Smooth muscle cell (in vitro differentiated cells): Measurements from ENCODE around the gene FRMPD1. TPM values are rescaled to one million over a fixed set of nuclear protein-coding genes. Genes with fewer than 3 reads are reported as not detected.
"Not testable (repeated sequence)": the region's sequence is repeated elsewhere in the genome, so short reads cannot be mapped to it uniquely, and the experiment has no call there.

ENCODE experiments used
- DNase-seq: peaks from one replicate; lab custom pipeline; 2025; ENCODE audit not compliant: unreplicated experiment; lab: John Stamatoyannopoulos, UW
- H2AFZ ChIP-seq: fragments of 200-600 bp; sonication (generic); 2 replicates; pipeline ENCODE4 v1.6.0; 2016; ENCODE audit warnings: antibody characterized with exemption, low read depth, mild to moderate bottlenecking
- H3F3A ChIP-seq: fragments of 200-600 bp; sonication (generic); 2 replicates; pipeline ENCODE4 v1.6.0; 2017; ENCODE audit warnings: antibody characterized with exemption, low read depth
- H3K27ac ChIP-seq: fragments of 200-600 bp; sonication (generic); 2 replicates; pipeline ENCODE4 v1.5.1; 2016; ENCODE audit warnings: low read depth, mild to moderate bottlenecking
- H3K27me3 ChIP-seq: fragments of 200-600 bp; sonication (generic); 2 replicates; pipeline ENCODE4 v1.6.1; 2016; ENCODE audit warnings: low read depth, mild to moderate bottlenecking
- H3K36me3 ChIP-seq: fragments of 200-600 bp; sonication (generic); 2 replicates; pipeline ENCODE4 v1.5.1; 2016; ENCODE audit warnings: low read depth
- H3K4me1 ChIP-seq: fragments of 200-600 bp; sonication (generic); 2 replicates; pipeline ENCODE4 v1.5.1; 2016; ENCODE audit warnings: low read depth
- H3K4me2 ChIP-seq: fragments of 200-600 bp; sonication (generic); 2 replicates; pipeline ENCODE4 v1.6.0; 2016; ENCODE audit warnings: mild to moderate bottlenecking
- H3K4me3 ChIP-seq: fragments of 200-600 bp; sonication (generic); 2 replicates; pipeline ENCODE4 v1.5.1; 2016; ENCODE audit warnings: mild to moderate bottlenecking
- H3K79me2 ChIP-seq: fragments of 200-600 bp; sonication (generic); 2 replicates; pipeline ENCODE4 v1.6.0; 2016; ENCODE audit warnings: low read depth, mild to moderate bottlenecking
- H3K9ac ChIP-seq: fragments of 200-600 bp; sonication (generic); 2 replicates; pipeline ENCODE4 v1.6.0; 2016; ENCODE audit warnings: low read depth
- H3K9me3 ChIP-seq: fragments of 200-600 bp; sonication (generic); replicated peaks from 2 replicates; pipeline ENCODE4 v1.5.1; 2016; ENCODE audit warnings: low read depth
- H4K20me1 ChIP-seq: fragments of 200-600 bp; sonication (generic); 2 replicates; pipeline ENCODE4 v1.6.0; 2016; ENCODE audit warnings: low read depth
- WGBS: methylation state at CpG from one replicate; pipeline ENCODE4 v1.1.7; 2016; ENCODE audit warnings: low lambda C conversion rate; 5-methylcytosine and 5-hydroxymethylcytosine counted together
- polyA plus RNA-seq: library from polyadenylated mRNA; unstranded; fragments of >200 nt; fragmentation: Nextera tagmentation; extraction: Ambion mirVana; gene quantifications from 2 replicates; pipeline ENCODE4 v1.2.1, GENCODE V29; 2016
- total RNA-seq: library from RNA; depleted of rRNA; stranded (reverse); fragments of >200 nt; gene quantifications from 2 replicates; pipeline ENCODE4 v1.2.3, GENCODE V29; 2014
- TF ChIP-seq, protein P1 (sequence below): fragments of 200-600 bp; sonication (generic); IDR thresholded peaks from 2 replicates; pipeline ENCODE4 v1.5.1; 2017; ENCODE audit warnings: borderline replicate concordance, mild to moderate bottlenecking, antibody characterized with exemption; ENCODE audit not compliant: insufficient read depth, poor library complexity, severe bottlenecking

FRMPD1 gene
- total and polyA plus RNA-seq, 2 experiments from 2014 or later: 0.22 TPM; not detected in 1

DNA sequence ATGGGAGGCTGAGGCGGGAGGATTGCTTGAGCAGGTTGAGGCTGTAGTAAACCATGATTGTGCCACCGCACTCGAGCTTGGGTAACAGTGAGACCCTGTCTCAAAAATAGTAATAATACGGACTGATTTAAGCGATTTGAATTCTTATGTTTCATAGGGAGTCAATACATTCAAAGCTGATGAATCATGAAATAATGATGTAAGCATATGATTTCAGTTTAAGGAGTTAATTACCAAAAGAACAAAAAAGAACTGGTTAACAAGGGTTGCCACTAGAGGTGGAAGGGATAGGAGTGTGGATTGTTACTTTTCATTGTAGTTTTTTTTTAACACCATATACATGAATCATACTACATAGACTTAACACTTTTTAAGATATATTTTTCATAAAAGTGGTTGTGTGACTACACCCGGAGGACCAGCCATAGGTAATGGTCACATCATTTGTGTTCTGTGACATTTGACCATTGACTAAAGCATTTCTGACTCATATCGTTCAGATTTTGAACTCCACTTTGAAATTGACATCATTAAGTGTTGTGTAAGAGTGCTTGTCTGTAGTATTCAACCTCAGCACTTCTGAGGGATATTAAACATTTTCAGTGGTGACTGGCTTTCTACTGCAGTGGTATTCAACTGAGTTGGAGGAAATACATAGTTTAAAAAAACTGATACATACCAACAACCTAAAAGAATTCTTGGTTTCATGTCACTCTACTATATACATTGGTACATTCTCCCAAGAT is 109.8 kb downstream of the FRMPD1 start:
- Histone ChIP-seq H3K9ac (no peak overlapping the region), H3K4me3 (no peak overlapping the region), H2AFZ (no peak overlapping the region), H3K27me3 (no peaks in the 10 kb centered on the region), H3K36me3 (no peaks in the 10 kb centered on the region), H3K9me3 (no peaks in the 10 kb centered on the region), H4K20me1 (no peaks in the 10 kb centered on the region), H3F3A (no peaks in the 10 kb centered on the region), H3K4me2 (no peak overlapping the region), H3K27ac (peak overlapping the region; percentile 29), H3K4me1 (no peaks in the 10 kb centered on the region), H3K79me2 (no peaks in the 10 kb centered on the region)
- no peak for DNase-seq
- 92% methylated on average over 7 of the region's 7 CpGs for WGBS
- TF ChIP-seq, protein P1, sequence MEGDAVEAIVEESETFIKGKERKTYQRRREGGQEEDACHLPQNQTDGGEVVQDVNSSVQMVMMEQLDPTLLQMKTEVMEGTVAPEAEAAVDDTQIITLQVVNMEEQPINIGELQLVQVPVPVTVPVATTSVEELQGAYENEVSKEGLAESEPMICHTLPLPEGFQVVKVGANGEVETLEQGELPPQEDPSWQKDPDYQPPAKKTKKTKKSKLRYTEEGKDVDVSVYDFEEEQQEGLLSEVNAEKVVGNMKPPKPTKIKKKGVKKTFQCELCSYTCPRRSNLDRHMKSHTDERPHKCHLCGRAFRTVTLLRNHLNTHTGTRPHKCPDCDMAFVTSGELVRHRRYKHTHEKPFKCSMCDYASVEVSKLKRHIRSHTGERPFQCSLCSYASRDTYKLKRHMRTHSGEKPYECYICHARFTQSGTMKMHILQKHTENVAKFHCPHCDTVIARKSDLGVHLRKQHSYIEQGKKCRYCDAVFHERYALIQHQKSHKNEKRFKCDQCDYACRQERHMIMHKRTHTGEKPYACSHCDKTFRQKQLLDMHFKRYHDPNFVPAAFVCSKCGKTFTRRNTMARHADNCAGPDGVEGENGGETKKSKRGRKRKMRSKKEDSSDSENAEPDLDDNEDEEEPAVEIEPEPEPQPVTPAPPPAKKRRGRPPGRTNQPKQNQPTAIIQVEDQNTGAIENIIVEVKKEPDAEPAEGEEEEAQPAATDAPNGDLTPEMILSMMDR: no peak

DNA sequence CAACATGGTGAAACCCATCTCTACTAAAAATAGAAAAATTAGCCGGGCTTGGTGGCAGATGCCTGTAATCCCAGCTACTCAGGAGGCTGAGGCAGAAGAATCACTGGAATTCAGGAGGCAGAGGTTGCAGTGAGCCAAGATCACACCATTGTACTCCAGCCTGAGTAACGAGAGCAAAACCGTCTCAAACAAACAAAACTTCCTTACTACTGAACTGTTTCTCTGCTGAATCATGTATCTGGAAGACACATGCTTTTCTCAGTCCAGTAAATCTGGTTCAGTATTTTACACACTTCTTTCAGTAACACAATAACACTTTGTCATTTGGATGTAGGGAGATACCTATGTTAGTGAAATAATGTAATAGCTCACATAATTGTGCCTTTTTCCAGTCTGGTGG is 110.8 kb downstream of the FRMPD1 start:
- TF ChIP-seq, protein P1: no peak
- H3K4me3 ChIP-seq: no peak overlapping the region
- no peaks in the 10 kb centered on the region for H3K4me1 ChIP-seq
- no peaks in the 10 kb centered on the region for H4K20me1 ChIP-seq
- no peaks in the 10 kb centered on the region for H3F3A ChIP-seq
- H2AFZ ChIP-seq: no peak overlapping the region
- no peaks in the 10 kb centered on the region for H3K36me3 ChIP-seq
- H3K9ac ChIP-seq: no peak overlapping the region
- DNase-seq: no peak
- WGBS: 48% methylated on average over 3 of the region's 3 CpGs
- H3K9me3 ChIP-seq: no peaks in the 10 kb centered on the region
- peak overlapping the region; percentile 29 for H3K27ac ChIP-seq
- no peaks in the 10 kb centered on the region for H3K79me2 ChIP-seq
- no peak overlapping the region for H3K4me2 ChIP-seq
- no peaks in the 10 kb centered on the region for H3K27me3 ChIP-seq

DNA sequence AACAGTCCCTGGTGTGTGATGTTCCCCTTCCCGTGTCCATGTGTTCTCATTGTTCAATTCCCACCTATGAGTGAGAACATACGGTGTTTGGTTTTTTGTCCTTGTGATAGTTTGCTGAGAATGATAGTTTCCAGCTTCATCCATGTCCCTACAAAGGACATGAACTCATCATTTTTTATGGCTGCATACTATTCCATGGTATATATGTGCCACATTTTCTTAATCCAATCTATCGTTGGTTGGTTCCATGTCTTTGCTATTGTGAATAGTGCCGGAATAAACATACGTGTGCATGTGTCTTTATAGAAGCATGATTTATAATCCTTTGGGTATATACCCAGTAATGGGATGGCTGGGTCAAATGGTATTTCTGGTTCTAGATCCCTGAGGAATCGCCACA is 114.5 kb downstream of the FRMPD1 start:
- H3K27me3 ChIP-seq, H3K4me2 ChIP-seq, H3K79me2 ChIP-seq, H3F3A ChIP-seq, H2AFZ ChIP-seq, H3K4me1 ChIP-seq, H3K9ac ChIP-seq, H3K36me3 ChIP-seq, DNase-seq, H3K9me3 ChIP-seq, H4K20me1 ChIP-seq, H3K27ac ChIP-seq, H3K4me3 ChIP-seq: not testable (repeated sequence)
- 81% methylated on average over 6 of the region's 6 CpGs for WGBS

DNA sequence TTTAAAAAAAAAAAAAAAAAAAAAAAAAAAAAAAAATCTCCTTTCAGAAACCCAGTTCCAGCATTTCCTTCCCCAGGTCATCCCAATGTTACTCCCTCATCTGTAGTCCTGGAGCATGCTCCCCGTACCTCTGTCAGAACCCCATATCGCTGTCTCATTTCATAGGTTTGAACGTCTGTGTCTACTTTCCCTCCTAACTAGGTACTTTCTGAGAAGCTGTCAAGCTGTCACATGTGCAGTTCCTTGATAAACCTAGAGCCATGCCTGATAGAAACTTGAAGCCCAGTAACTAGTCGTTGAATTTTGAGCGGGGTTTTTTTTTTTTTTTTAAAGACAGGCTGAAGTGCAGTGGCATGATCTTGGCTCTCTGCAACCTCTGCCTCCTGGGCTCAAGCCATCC is 118.6 kb downstream of the FRMPD1 start:
- TF ChIP-seq, protein P1: no peak
- Histone ChIP-seq H3K4me1 (no peaks in the 10 kb centered on the region), H3K79me2 (no peaks in the 10 kb centered on the region), H2AFZ (no peak overlapping the region), H3K27ac (no peak overlapping the region), H4K20me1 (no peaks in the 10 kb centered on the region), H3K4me3 (no peak overlapping the region), H3K27me3 (no peaks in the 10 kb centered on the region), H3K9ac (no peak overlapping the region), H3K4me2 (no peak overlapping the region), H3F3A (no peaks in the 10 kb centered on the region), H3K36me3 (no peaks in the 10 kb centered on the region), H3K9me3 (no peaks in the 10 kb centered on the region)
- no peak for DNase-seq
- 91% methylated on average over 5 of the region's 5 CpGs for WGBS
